Measurements from ENCODE around the gene TMEM239.
"Not testable (repeated sequence)": the region's sequence is repeated elsewhere in the genome, so short reads cannot be mapped to it uniquely, and the experiment has no call there.

The TMEM239 gene

DNA sequence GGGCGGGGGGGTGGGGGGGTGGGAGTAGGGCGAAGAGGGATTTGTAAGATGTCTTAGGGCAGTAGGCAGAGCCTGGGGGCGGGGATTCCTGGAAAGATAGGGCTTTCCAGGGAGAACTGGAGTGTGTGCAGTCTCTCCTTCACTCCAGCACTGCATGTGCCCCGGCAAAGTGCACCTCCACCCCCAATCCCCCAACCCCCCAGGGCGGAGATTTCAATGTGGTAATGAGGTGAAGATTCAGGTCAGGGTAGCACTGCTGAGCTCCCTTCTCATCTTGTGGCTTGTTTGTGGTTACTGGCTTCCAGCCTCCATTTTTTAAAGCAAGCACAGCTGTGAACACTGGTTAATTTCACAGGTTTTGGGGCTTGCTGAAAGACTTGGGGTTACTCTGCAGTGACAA lies 5.9 kb downstream of the TMEM239 start:
- no peak for DNase-seq

DNA sequence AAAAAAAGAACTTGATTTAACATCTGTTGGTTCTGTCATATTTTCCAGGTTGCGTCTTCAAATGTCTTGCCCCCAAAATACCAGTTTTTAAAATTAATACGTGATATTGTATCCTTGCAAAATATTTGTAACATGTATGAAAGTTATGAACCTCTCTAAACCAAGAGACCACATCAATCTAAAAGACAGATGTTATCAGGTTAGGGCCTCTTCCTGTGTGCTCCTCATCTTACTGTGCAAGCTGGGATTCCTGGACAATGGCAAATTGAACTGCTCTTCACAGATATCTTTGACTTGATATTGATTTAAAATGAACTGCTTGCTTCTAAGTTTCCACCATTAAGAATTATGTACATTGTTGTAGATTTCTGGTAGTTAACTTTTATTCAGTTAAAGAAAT lies 9.6 kb downstream of the TMEM239 start:
- no peak for DNase-seq

DNA sequence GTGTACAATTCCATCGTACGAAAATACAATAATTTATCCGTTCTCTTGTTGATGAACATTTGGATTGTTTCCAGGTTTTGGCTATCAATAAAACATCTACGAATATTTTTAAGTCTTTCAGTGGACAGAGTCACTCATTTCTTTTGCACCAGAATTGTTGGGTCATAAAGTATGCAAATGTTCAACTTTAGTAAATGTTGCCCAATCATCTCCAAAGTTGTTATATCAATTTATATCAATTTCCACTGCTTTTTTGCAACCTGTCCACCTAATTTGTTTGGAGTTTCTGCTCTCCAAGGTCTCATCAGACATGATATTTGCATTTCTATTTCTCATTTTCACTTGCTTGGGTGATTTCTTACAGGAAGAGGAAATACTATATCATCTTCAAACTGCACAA lies 10.5 kb downstream of the TMEM239 start:
- DNase-seq: no peak

DNA sequence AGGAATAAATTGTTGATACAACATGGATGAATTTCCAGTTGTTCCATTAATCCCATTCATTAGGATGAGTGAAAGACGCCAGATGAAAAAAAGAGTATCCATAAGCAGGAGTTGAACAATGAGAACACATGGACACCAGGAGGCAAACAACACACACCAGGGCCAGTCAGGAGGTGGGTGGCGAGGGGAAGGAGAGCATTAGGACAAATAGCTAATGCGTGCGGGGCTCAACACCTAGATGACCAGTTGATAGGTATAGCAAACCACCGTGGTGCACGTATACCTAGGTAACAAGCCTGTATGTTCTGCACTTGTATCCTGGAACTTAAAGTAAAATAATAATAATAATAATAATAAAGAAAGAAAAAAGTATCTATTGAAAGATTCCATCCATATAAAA lies 13.2 kb downstream of the TMEM239 start:
- DNase-seq: no peak

DNA sequence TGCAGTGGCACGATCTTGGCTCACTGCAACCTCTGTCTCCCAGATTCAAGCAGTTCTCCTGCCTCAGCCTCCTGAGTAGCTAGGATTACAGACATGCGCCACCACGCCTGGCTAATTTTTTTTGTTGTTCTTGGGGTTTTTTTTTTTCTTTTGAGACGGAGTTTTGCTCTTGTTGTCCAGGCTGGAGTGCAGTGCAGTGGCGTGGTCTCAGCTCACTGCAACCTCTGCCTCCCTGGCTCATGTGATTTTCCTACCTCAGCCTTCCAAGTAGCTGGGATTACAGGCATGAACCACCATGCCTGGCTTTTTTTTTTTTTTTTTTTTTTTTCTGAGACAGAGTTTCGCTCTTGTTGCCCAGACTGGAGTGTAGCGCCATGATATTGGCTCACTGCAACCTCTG lies 15.0 kb downstream of the TMEM239 start:
- DNase-seq: not testable (repeated sequence)

DNA sequence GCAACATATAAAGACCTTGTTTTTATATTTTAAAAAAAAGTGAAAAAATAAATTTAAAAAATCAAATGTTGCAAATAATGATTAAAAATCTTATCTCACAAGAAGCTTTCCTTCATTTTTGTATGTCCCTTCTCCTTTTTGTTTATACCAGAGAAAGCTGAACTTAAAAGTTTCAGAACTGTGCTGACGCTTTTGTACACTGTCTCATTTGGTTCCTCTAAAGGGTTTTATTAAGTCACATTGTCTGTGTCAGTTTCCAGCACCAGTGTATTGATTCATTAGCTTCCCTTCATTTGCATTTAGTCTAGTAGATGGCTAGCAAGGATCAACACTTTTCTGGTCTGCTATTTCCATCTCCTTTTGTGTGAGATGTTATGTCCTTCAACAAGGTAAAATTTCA lies 17.6 kb downstream of the TMEM239 start:
- DNase-seq: no peak

DNA sequence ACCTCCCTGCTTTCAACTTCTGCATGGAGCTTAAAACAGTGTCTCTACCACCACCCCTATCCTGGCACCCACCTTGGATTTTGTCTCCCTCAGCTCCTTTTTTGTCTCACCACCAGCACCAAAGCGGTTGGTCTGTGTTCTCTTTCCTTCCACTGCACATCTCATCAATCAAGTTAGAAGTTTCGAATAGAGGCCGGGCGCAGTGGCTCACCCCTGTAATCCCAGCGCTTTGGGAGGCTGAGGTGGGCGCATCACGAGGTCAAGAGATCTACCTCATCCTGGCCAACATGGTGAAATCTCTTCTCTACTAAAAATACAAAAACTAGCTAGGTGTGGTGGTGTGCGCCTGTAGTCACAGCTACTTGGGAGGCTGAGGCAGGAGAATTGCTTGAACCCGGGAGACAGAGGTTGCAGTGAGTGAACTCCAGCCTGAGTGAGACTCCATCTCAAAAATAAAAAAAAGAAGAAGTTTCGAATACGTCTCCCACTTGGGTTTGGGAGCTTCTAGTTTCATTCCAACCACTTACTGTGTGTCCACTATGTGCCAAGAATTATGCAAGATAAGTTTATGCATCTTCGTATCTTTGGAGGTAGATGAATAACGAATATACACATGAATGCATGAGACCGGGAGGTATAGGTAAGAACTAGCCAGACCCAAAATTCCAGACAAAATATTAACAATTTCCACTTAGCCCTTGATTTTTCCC lies 18.4 kb downstream of the TMEM239 start:
- DNase-seq: no peak

DNA sequence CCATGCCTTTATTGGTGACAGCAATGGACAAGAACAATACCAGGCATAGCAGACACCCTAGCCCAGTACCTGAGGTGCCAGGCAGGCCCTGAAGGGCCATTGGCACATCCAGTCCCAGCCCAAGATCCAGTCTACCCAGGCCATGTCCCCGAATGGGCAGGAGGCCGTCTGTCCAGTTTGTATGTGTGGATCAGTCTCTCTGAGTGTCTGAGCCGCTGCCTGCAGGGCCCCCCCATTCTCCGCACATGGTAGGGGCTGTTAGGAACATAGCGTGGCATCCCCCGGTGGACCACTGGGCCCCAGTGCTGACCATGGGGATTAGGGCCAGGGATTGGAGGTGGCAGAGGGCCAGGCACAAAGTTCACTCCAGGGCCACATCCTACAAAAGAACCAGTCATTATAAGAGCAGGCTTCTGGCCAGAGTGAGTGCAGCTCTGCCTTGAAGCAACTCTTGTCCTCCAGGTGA lies 19.2 kb downstream of the TMEM239 start:
- DNase-seq: no peak

DNA sequence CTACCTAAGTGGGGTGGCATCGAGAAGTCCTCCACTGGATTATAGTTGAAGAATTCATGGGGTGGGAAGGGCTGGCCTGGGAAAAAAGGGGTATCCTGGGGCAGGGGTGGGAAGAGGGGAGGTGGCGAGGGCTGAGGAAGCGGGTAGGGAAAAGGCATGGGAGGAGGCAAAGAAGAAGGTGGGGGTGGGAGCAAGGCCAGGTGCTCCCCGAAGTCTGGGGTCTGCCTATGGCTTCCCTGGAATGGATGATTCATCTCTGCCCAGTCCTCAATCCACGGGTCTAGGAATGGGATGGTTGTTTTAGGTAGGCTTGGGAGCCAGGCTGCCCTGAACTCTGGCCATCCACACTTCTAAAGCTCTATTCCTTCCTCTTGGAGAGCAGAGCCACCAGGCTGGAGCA lies 19.9 kb downstream of the TMEM239 start:
- no peak for DNase-seq

DNA sequence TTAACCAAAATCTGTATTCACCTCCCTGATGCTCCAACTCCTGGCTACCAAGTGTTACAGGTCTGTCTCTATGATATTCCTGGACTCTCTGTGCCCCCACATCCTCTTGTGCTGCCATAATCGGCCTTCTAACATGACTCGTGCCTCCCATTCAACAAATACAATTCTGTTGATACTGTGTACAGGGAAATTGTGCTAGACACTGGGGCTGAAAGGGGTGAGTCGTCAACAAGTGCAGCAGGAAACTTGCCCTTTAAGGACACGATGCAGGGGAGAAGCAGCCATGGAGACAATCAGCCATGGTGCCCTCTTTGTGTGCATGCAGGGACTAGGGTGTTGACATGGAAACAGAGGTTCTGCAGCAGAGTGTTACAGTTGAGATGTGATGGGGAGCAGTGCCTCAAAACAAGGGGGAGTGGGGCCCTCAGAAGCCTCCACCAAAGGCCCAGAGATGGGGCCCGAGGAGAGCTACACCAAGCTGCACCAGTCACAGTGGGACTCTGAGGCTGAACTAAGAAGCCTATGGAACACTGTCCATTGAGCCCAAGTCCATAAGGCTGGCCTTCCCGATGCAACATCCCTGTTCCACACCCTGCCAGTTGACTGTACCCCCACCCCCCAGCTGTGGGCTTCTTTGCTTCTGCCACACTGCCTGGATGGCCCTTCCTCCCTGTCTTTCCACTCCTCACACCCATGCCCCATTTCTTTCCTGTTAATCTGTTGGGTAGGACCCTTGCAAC lies 21.2 kb downstream of the TMEM239 start:
- no peak for DNase-seq

DNA sequence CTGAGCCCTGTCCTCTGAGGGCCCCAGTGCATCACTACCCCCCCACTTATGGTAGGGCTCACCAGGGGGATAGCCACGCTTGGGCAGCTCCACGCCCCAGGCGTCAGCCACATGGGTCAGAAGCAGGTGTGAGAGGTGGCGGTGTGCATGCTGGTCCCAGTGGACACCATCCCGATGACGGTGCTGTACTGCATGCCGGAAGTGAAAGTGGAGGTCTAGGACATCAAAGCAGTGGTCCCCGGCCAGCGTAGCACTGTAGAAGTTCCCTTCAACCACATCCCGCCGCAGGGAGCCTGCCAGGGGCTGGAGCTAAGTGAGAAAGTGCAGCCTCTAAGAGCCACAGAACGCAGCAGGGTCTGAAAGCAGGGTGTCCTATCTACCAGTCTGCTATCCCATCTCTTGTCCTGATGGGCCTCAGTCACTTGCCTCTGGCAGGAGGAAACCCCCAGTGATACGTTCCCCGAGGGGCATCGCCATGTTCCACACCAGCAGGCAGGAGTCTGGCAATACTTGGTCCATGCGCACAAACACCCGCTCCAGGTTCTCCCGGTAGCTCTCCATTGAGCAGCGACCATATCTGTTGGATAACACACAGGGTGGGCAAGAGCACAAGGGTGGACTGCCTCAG lies 22.1 kb downstream of the TMEM239 start:
- no peak for DNase-seq

DNA sequence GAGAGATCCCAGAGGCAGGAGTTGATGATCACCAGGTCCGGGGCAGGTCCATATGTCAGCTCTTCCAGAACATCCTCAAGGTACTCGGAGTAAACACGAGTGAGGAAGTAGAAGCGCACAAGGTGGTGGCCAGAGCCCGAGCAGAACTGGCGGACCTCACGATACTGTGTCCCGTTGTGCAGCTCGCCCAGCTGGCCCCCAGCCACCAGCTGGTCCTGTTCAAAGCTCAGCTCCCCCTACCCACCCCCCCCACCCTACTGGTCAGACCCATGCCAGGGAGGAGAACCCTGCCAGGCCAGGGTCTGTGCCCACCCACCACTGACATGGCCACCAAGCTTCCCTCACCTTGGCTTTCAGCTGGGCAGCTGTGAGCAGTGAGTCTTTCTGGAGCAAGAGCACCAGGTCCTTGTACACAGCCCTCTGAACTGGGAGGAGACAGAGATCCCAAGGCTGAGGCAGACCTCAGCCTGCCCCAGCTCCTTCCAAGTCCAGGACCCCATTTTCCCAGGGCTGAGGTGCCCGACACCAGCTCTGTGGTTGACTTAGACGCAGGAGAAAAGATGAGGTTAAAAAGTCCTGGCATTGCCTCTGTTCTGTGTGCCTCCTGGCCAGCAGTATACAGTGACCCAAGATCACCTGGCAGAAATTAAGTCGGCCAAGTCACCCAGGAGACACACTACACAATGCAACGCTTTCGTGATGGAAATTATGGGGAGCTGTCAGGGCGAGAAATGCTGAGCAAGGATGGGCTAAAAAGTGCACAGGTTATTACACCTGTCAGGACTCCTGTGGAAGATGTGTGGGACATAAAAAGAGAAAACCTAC lies 22.9 kb downstream of the TMEM239 start:
- no peak for DNase-seq

DNA sequence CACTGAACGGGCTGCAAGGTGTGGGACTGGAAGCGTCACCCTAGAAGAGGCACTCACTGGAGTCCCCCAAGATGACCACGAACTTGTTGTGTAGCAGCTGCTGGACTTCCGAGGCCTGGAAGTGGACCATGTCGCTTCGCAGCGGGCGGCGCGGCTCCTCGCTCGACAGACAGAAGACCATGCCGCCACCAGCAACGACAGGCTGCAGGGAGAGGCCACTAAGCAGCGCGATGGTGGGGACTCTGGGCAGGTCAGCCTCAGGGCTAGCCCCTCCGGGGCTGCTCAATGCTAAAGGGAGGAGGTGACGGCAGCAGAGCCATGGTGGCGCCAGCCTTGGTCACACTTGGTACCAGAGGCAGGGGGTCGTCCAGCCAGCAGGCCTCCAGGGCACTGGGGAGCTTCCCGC lies 23.6 kb downstream of the TMEM239 start:
- no peak for DNase-seq

DNA sequence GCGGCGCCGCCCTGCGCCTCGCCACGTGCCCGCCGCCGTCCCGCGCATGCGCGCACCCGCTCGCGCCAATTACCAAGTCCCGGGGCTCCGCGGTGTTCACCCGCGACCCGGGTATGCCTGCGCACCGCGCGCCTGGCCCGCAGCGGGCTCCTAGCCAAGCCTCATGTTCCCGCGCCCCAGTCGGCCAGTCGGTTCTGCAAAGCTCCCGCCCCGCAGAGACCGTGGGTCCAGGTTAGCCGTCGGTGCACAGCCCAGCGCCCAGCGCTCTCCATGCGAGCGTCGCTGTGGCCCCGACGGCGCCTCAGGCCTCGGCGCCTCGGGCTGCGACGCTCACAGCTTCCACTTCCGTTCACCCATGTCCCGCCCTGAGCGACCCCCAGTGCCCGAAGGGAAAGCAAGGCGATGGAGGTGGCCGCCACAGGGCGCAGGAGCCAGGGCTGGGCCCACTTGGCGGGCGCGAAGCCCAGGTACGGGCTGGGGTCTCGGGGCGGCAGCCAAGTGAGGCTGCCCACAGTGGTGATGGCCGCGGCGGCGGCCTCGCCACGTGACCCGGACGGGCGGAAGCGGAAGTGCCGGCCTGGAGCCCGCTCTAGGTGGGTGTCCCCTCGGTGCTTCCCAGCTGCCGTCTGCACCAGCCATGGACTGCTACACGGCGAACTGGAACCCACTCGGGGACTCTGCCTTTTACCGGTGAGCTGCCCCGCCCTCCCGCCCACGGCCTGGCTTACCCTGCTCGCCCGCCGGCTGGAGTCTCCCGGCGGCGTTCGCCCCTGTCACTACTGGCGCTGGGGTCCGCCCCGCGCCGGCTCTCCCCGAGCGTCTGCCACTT lies 24.2 kb downstream of the TMEM239 start, which contains the start of the genes PCED1A and VPS16:
Gene PCED1A (minus strand): TSS at position 518 of the 829 bp plus-strand sequence. CDS start 743 bp downstream, outside the sequence.
Gene VPS16 (plus strand): TSS at position 608 of the 829 bp plus-strand sequence. CDS start 30 bp downstream, at position 638.
- DNase-seq: peak; percentile 92

DNA sequence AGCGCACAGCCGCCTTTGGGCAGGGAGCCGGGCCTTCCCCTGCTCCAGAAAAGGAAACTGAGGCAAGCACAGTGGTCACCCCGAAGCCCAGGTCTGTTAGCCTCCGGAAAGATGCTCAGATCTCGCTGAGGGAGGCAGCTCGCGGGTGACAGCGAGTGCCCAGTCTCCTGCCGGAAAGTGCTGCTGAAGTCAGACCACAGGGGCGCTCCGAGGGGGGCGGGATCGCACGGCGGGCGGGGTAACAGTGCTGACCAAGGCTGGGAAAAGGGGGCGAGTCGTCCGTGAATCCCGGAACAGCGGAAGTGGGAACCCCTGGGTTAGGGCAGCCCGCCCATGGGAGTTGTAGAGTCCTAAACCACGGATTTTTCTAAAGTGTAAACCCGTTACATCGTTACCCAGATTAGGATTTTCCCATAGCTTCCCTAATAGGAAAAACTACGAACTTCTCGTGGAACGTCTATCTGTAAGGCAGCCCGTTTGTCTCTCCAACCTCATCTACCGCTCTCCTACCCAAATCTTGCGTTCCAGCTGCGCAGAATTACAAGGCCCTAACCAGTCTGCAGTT lies 24.9 kb downstream of the TMEM239 start:
- DNase-seq: peak; percentile 42

DNA sequence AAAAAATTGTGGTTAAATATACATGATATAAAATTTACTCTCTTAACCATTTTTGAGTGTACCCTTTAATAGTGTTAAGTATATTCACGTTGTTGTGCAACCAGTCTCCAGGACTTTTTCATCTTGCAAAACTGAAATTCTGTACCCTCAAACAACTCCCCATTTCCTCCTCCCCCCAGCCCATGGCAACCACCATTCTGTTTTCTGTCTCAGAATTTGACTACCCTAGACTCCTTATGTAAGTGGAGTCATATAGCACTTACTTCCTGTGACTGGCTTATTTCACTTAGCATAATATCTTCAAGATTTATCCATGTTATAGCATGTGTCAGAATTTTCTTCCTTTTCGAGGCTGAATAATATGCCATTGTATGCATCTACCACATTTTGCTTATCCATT lies 29.4 kb downstream of the TMEM239 start:
- DNase-seq: no peak

DNA sequence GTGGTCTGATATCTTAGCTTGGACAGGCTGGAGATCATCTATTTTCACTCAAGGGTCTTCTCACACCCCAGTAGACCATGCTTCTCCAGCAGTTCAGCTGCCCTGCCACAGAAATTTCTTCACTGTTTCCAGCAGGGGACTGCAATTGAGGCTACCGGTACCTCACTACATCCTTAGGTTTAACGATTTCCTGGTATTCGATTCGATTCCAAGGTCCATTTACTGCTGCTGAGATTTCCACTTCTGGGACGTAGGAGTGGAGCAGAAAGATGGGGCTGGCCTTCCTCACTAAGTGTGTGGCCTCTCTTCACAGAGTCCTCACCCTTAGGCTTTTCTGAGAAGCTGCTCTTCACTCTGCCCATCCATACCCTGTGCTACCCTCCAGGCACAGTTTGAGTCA lies 30.5 kb downstream of the TMEM239 start:
- no peak for DNase-seq

DNA sequence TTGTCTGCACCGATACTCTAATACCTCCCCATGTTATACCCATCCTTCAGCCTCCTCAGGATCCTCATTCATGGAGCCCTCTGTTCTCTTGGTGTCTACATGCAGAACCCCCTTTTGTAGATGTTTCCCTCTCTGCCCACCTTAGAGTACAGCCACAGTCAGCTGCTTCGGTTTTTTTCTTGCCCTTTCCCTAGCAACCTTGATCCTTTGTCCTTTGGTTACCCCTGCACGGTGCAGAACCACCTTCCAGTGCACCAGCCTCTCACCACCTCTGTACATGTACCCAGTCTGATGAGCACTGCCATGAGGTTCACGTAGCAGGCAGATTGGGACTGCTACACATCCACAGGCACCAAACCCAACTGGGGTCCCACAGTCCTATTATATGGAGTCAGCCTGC lies 31.6 kb downstream of the TMEM239 start:
- DNase-seq: no peak

DNA sequence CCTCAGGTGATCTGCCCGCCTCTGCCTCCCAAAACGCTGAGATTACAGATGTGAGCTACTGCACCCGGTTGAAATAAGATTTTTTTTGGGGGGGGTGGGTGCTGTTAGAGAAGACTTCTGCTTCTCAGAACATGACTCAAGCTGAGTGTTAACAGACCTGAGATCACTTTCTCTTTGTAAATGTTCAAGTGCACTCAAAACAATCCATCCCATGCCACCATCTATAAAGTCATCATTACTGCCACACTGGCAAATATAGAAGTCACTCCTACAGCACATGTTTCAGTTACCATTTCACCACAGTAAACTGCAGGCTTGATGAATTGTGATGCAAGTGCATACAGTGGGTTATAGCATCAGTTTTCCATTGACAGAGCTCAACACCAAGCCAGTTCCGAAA lies 33.4 kb downstream of the TMEM239 start:
- no peak for DNase-seq

DNA sequence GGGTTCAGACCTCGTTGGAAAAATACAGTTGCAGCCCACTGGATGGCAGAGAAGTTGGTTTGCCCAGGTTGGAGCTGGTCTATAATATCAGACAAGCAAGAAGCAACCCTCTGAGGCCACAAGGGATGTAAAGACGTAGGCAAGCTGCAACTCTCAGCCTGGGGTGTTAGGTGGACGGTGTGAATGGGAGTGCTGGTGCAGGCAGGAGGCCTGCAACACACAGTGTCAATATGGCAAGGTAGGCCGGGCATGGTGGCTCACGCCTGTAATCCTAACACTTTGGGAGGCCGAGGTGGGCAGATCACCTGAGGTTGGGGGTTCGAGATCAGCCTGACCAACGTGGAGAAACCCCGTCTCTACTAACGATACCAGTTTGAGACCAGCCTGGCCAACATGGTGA lies 34.9 kb downstream of the TMEM239 start:
- DNase-seq: no peak

DNA sequence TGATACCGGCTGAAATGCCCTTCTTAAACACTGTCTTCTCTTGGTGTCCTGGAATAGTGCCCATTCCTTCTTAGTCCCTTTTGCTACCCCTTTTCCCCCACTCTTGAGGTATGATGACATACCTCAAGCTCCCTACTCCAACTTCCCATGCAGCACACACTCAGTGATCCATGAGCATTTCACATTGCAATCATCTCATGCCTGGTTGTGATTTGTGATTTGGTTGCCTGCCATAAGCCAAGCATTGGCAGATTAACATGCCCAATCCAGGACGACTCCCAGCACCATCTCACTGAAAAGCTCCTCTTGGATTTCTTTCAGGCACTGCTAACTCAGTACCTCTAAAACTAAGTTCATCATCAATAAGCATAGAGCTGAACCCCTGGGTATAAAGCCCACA lies 42.4 kb downstream of the TMEM239 start:
- DNase-seq: no peak
